ENCODE data around the gene KRT3.

Gene KRT3

GRCh38 chr12:52826611-52827498, 30.9 kb upstream of the KRT3 start:
- DNase-seq, result no peak

- no peak for DNase-seq
These were observed 30.0 kb upstream of the KRT3 start for GRCh38 chr12:52825961-52826360.

- DNase-seq, result no peak
These were observed 29.0 kb upstream of the KRT3 start for GRCh38 chr12:52824741-52825410.

GRCh38 chr12:52823761-52824450, 28.0 kb upstream of the KRT3 start:
- DNase-seq, result no peak

DNA sequence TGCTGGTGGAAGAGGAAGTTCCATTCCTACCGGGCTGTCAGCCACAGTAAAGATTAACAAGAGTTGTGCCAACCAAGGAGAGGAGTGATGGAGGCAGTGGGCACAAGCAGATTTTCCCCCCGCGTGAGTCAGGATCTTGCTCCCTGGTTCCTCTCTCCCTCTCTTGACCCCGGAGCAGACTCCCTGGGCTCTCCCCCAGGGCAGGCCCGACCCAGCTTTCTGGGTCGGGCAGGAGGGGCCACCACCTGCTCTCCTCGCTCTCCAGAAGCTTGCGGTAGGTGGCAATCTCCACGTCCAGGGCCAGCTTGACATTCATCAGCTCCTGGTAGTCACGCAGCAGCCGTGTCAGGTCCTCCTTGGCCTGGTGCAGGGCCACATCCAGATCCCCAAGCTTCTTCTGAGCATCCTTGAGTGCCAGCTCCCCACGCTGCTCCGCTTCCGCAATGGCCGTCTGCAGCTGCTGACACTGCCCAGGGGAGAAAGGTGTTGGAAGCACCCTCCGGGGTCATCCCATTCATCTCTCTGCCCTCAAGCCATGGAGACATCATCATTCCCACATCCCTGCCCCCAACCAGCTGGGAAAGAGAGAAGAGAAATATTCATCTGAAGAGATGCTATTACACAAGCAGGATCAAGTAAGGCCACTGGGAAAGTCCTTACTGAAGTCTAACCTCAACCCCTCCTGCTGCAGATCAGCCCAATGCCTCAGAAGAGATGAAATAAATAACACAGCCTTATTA, 27.0 kb upstream of the KRT3 start:
- no peak for DNase-seq

DNA sequence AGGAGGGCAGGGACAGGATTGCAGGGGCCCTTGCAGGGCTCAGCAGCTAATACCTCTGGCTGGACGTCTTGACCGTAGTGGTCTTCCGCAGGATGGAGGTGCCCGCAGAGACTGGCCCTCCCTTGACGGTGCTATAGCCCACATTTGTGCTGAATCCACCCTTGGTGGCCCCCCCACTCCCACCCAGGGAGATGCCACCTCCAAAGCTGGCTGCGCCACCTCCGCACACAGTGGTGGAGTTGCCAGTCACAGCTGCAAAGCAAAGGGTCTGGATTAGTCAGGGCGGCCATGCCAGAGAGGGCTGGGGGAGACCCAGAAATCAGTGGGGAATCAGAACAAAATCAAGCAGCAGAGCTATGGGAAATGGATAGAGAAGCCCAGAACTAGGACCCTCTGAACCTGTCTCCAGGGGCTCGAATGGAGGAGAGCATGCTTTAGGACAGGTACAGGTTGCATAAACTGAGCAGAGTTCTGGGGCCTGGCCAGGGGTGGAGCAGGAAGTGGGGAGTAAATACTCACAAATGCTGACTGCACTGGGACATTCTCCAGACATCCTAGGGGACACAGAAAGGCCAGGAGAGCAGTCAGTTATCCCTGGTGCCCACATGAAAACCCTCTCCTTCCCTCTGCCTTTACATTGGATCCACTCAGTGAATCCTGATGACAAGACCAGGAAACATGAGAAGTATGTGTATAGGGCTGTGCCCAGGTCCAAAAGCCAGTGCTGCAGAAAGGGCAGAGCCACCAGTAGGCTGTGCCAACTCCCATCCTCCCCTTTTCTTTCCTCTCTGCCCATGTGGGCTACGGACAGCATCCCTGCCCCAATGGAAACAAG, 26.1 kb upstream of the KRT3 start:
- no peak for DNase-seq

- DNase-seq, result no peak
These were observed 25.3 kb upstream of the KRT3 start for GRCh38 chr12:52821071-52821730.

- DNase-seq, result no peak
These were observed 24.6 kb upstream of the KRT3 start for GRCh38 chr12:52820521-52820920.

GRCh38 chr12:52819731-52820510, 24.0 kb upstream of the KRT3 start:
- DNase-seq, result no peak

- DNase-seq, result no peak
These were observed 23.0 kb upstream of the KRT3 start for GRCh38 chr12:52818887-52819420.

DNA sequence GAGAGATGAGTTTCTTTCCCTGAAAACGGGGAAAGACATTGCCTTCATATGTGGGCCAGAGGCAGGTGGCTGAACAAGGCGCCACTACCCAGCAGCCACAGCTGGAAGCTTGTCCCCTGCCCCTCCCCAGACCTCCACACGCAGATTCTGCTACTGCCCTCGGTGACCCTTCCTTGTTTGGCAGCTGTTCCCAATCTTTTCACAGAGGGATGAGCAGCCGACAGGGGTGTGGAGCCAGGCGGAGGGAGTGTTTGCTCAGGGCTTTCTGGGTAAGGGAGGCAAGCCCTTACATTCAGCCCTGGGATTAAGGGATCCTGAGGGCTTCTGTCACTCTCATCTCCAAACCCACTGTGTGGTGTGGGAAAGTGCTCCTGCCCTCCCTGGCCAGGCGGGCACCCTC, 22.5 kb upstream of the KRT3 start:
- DNase-seq, result no peak

- no peak for DNase-seq
These were observed 21.9 kb upstream of the KRT3 start for GRCh38 chr12:52817699-52818238.

DNA sequence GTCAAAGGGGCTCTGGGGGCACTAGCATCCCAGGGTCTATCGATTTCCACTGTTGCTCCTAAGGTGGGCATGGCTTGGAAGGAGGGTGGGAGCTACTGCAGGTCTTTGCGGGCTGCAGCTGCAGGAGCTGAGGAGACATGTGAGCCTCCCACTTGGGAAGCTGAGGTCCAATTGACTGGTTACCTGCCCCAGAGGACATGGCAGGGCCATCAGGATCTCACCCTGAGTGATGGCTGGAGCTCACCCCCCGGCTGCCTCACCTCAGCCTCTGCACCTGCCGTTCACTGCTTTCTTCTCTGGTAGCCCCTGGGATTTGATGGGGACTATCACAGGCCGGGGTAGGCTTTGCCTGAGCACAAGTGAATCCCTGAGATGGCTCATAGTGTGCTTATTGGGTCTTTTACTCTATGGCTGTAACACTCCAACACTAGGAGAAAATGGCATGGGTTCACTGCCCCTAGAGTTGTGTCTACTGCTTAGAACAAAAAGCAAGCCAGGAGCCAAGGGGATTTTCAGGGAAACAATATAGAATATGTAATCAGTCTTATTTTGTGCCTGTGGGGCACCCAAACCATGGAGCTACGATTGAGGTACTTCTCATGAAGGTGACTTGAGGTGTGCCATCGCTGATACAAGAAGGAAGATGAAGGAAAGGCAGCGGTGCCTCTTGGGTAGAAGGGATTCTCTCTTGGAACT, 21.2 kb upstream of the KRT3 start:
- DNase-seq, result no peak

DNA sequence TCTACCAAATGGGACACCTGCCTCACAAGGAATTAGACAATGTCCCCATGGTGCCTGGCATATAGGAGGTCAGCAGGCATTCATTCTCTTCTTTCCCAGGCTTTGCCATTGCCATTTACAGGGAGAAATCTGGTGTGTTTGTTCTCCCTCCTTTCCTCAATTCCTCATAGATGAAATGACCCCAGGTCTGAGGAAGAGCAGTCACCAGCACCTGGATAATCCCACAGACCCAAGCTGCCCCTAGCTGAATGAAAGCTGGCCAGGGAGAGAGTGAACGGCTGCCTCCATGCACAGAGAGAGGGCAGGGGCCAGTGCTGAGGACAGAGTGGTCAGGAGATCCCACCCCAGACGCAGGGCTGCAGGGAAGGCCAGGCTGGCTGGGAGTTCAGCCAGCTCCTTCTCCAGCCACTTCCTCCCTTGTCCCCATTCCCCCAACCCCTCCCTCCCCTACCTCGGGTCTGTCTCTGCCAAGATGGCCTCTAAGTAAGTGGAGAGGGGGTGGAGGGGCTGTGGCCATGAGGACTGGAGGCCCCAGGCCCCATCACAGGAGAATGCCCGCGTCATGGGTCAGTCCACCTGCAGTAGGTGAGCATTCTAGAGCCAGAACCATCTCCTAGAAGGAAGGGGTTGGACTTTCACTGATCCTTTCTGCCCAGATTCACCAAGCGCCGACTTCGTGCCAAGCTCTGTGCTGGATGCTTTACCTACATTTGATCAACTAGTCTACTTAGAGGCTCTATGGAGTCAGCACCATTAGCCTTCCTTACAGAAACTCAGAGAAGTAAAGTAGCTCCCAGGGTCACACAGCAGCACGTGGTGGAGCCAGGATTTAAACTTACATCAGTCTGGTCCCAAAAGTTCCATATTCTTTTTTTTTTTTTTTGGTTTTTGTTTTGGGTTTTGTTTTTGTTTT, 20.0 kb upstream of the KRT3 start:
- no peak for DNase-seq

GRCh38 chr12:52815161-52815560, 19.2 kb upstream of the KRT3 start:
- DNase-seq, result no peak

- DNase-seq, result no peak
These were observed 18.8 kb upstream of the KRT3 start for GRCh38 chr12:52814710-52815155.

- DNase-seq, result no peak
These were observed 18.2 kb upstream of the KRT3 start, which contains the start of gene KRT4 for GRCh38 chr12:52813885-52814709. TSS of gene KRT4 (minus strand) at chr12:52814116. CDS start at chr12:52814058, 58 bp downstream.
